ENCODE data around the gene RGS4. TPM values are rescaled to one million over a fixed set of nuclear protein-coding genes. Genes with fewer than 3 reads are reported as not detected.

RGS4 gene
- total and polyA plus RNA-seq, 2 experiments from 2014 or later, result 6.8 to 16.8 TPM

- H4K20me1 ChIP-seq (ENCODE audit: insufficient read depth, poor library complexity, severe bottlenecking), result no peaks in the 10 kb centered on the region
These were observed 25.0 kb downstream of the RGS4 start for GRCh38 chr1:163094182-163094581.

GRCh38 chr1:163094589-163094988, 25.4 kb downstream of the RGS4 start:
- Histone ChIP-seq H3K27me3 (no peaks in the 10 kb centered on the region), H3K9me3 (ENCODE audit: low read depth) (no peaks in the 10 kb centered on the region), H3K9me2 (replicated peaks; ENCODE audit: insufficient read depth) (no peaks in the 10 kb centered on the region), H3K4me3 (no peak overlapping the region), H3K4me1 (ENCODE audit: insufficient read depth) (no peaks in the 10 kb centered on the region), H3K4me2 (no peak overlapping the region), H3K79me2 (no peaks in the 10 kb centered on the region), H4K20me1 (ENCODE audit: insufficient read depth, poor library complexity, severe bottlenecking) (no peaks in the 10 kb centered on the region), H3K36me3 (replicated peaks; ENCODE audit: insufficient read depth, low read depth) (no peaks in the 10 kb centered on the region), H3K27ac (no peak overlapping the region), H2AFZ (no peak overlapping the region)
- no peak for TF ChIP-seq CTCF (IDR thresholded peaks at IDR 0.05; ENCODE audit: poor library complexity)
- TF ChIP-seq EZH2phosphoT487 (IDR thresholded peaks at IDR 0.05; ENCODE audit: low read depth, severe bottlenecking, unreplicated experiment), result no peak
- no peak for TF ChIP-seq EZH2 (IDR thresholded peaks at IDR 0.05; ENCODE audit: borderline replicate concordance)
- 78% methylated on average over 2 of the region's 2 CpGs for WGBS (ENCODE audit: low lambda C conversion rate, missing lambda C conversion rate)
- DNase-seq (ENCODE audit: low spot score), result no peak

More at GRCh38 chr1:163094182-163094581, 25.0 kb downstream of the RGS4 start:
- Histone ChIP-seq H3K9me2 (replicated peaks; ENCODE audit: insufficient read depth) (no peaks in the 10 kb centered on the region), H3K4me3 (no peak overlapping the region), H3K27ac (no peak overlapping the region), H3K79me2 (no peaks in the 10 kb centered on the region), H2AFZ (no peak overlapping the region), H3K9me3 (ENCODE audit: low read depth) (no peaks in the 10 kb centered on the region), H3K36me3 (replicated peaks; ENCODE audit: insufficient read depth, low read depth) (no peaks in the 10 kb centered on the region), H3K4me2 (no peak overlapping the region), H3K4me1 (ENCODE audit: insufficient read depth) (no peaks in the 10 kb centered on the region), H3K27me3 (no peaks in the 10 kb centered on the region)
- no peak for TF ChIP-seq CTCF (IDR thresholded peaks at IDR 0.05; ENCODE audit: poor library complexity)
- TF ChIP-seq EZH2phosphoT487 (IDR thresholded peaks at IDR 0.05; ENCODE audit: low read depth, severe bottlenecking, unreplicated experiment), result no peak
- no peak for TF ChIP-seq EZH2 (IDR thresholded peaks at IDR 0.05; ENCODE audit: borderline replicate concordance)
- 78% methylated on average over 4 of the region's 4 CpGs for WGBS (ENCODE audit: low lambda C conversion rate, missing lambda C conversion rate)
- DNase-seq (ENCODE audit: low spot score), result no peak

- Histone ChIP-seq H3K4me3 (no peak overlapping the region), H2AFZ (no peak overlapping the region), H3K9me3 (ENCODE audit: low read depth) (no peaks in the 10 kb centered on the region), H3K79me2 (no peaks in the 10 kb centered on the region), H3K4me1 (ENCODE audit: insufficient read depth) (no peaks in the 10 kb centered on the region), H3K27me3 (no peaks in the 10 kb centered on the region), H3K27ac (no peak overlapping the region), H4K20me1 (ENCODE audit: insufficient read depth, poor library complexity, severe bottlenecking) (no peaks in the 10 kb centered on the region), H3K9me2 (replicated peaks; ENCODE audit: insufficient read depth) (no peaks in the 10 kb centered on the region), H3K4me2 (no peak overlapping the region), H3K36me3 (replicated peaks; ENCODE audit: insufficient read depth, low read depth) (no peaks in the 10 kb centered on the region)
- WGBS (ENCODE audit: low lambda C conversion rate, missing lambda C conversion rate), result 74% methylated on average over 1 of the region's 1 CpG
- TF ChIP-seq EZH2phosphoT487 (IDR thresholded peaks at IDR 0.05; ENCODE audit: low read depth, severe bottlenecking, unreplicated experiment) (no peak), CTCF (IDR thresholded peaks at IDR 0.05; ENCODE audit: poor library complexity) (no peak), EZH2 (IDR thresholded peaks at IDR 0.05; ENCODE audit: borderline replicate concordance) (no peak)
- DNase-seq (ENCODE audit: low spot score), result no peak
These were observed 26.1 kb downstream of the RGS4 start for GRCh38 chr1:163095213-163095612.

- no peak for TF ChIP-seq EZH2phosphoT487 (IDR thresholded peaks at IDR 0.05; ENCODE audit: low read depth, severe bottlenecking, unreplicated experiment)
- no peak for TF ChIP-seq CTCF (IDR thresholded peaks at IDR 0.05; ENCODE audit: poor library complexity)
- TF ChIP-seq EZH2 (IDR thresholded peaks at IDR 0.05; ENCODE audit: borderline replicate concordance), result no peak
These were observed 33.4 kb downstream of the RGS4 start for GRCh38 chr1:163102590-163102989.

More at GRCh38 chr1:163102590-163102989, 33.4 kb downstream of the RGS4 start:
- H4K20me1 ChIP-seq (ENCODE audit: insufficient read depth, poor library complexity, severe bottlenecking), result no peaks in the 10 kb centered on the region
- H3K4me2 ChIP-seq, result no peak overlapping the region
- no peaks in the 10 kb centered on the region for H3K9me2 ChIP-seq (replicated peaks; ENCODE audit: insufficient read depth)
- no peak overlapping the region for H2AFZ ChIP-seq
- no peaks in the 10 kb centered on the region for H3K79me2 ChIP-seq
- no peaks in the 10 kb centered on the region for H3K36me3 ChIP-seq (replicated peaks; ENCODE audit: insufficient read depth, low read depth)
- H3K27me3 ChIP-seq, result no peaks in the 10 kb centered on the region
- peaks cover 5% of the 10 kb centered on the region for H3K4me1 ChIP-seq (ENCODE audit: insufficient read depth)
- DNase-seq (ENCODE audit: low spot score), result no peak
- H3K9me3 ChIP-seq (ENCODE audit: low read depth), result no peaks in the 10 kb centered on the region
- H3K4me3 ChIP-seq, result no peak overlapping the region
- H3K27ac ChIP-seq, result no peak overlapping the region
- WGBS (ENCODE audit: low lambda C conversion rate, missing lambda C conversion rate), result 74% methylated on average over 1 of the region's 1 CpG
